ENCODE results near the gene SLC2A13. TPM values are rescaled to one million over a fixed set of nuclear protein-coding genes. Genes with fewer than 3 reads are reported as not detected.
"Not testable (repeated sequence)": the region's sequence is repeated elsewhere in the genome, so short reads cannot be mapped to it uniquely, and the experiment has no call there.

Gene SLC2A13
- total RNA-seq, 1 donor from 2014 or later: 2.2 TPM

- ATAC-seq: no peak
Measured at GRCh38 chr12:39803151-39803550, 302.7 kb downstream of the SLC2A13 start.

GRCh38 chr12:39798977-39799376, 306.9 kb downstream of the SLC2A13 start:
- no peak for ATAC-seq

GRCh38 chr12:39798429-39798828, 307.5 kb downstream of the SLC2A13 start:
- no peak for ATAC-seq

GRCh38 chr12:39795481-39795880, 310.4 kb downstream of the SLC2A13 start:
- ATAC-seq: no peak

- ATAC-seq: no peak
Measured at GRCh38 chr12:39792938-39793337, 312.9 kb downstream of the SLC2A13 start.

GRCh38 chr12:39788239-39788638, 317.6 kb downstream of the SLC2A13 start:
- ATAC-seq: no peak

- ATAC-seq: not testable (repeated sequence)
Measured at GRCh38 chr12:39785814-39786213, 320.1 kb downstream of the SLC2A13 start.

- no peak for ATAC-seq
Measured at GRCh38 chr12:39782026-39782545, 323.8 kb downstream of the SLC2A13 start.

GRCh38 chr12:39780913-39781446, 324.9 kb downstream of the SLC2A13 start:
- no peak for ATAC-seq

- no peak for ATAC-seq
Measured at GRCh38 chr12:39780411-39780912, 325.4 kb downstream of the SLC2A13 start.

- ATAC-seq: no peak
Measured at GRCh38 chr12:39779768-39780340, 326.0 kb downstream of the SLC2A13 start.

GRCh38 chr12:39777465-39777864, 328.4 kb downstream of the SLC2A13 start:
- no peak for ATAC-seq

- no peak for ATAC-seq
Measured at GRCh38 chr12:39773266-39773665, 332.6 kb downstream of the SLC2A13 start.

- ATAC-seq: no peak
Measured at GRCh38 chr12:39772821-39773259, 333.0 kb downstream of the SLC2A13 start.

GRCh38 chr12:39771456-39771855, 334.4 kb downstream of the SLC2A13 start:
- ATAC-seq: peak; percentile 45

- peak; percentile 57 for ATAC-seq
Measured at GRCh38 chr12:39764944-39765560, 340.8 kb downstream of the SLC2A13 start.

GRCh38 chr12:39763890-39764169, 342.1 kb downstream of the SLC2A13 start:
- no peak for ATAC-seq

- no peak for ATAC-seq
Measured at GRCh38 chr12:39763071-39763889, 342.6 kb downstream of the SLC2A13 start.

- ATAC-seq: no peak
Measured at GRCh38 chr12:39755478-39755877, 350.4 kb downstream of the SLC2A13 start.

GRCh38 chr12:39752482-39753137, 353.3 kb downstream of the SLC2A13 start:
- no peak for ATAC-seq

- ATAC-seq: not testable (repeated sequence)
Measured at GRCh38 chr12:39746151-39746550, 359.7 kb downstream of the SLC2A13 start.

GRCh38 chr12:39743655-39744054, 362.2 kb downstream of the SLC2A13 start:
- no peak for ATAC-seq

- no peak for ATAC-seq
Measured at GRCh38 chr12:39736406-39736805, 369.5 kb downstream of the SLC2A13 start.
